HEK293 (cell line): ENCODE results near the gene REPS2.
A peak's percentile ranks its signal among the peaks of the same experiment; 100 is the strongest.

Source experiments
- CTCF ChIA-PET: fragments of 350-600 bp; formaldehyde crosslinking; extraction: SDS; loops from one replicate; lab custom pipeline; 2021; ENCODE audit warnings: antibody characterized with exemption; lab: Yijun Ruan, JAX
- POLR2A ChIA-PET: fragments of 300-600 bp; formaldehyde crosslinking; extraction: SDS; loops from one replicate; lab custom pipeline; 2020; ENCODE audit warnings: antibody characterized with exemption, inconsistent platforms; lab: Yijun Ruan, JAX
- H3K27ac ChIP-seq: fragments of 200-500 bp; sonication (Bioruptor generic); 2 replicates; pipeline ENCODE4 v1.5.1; 2014; ENCODE audit warnings: low read depth, low read length, control low read depth, inconsistent platforms; ENCODE audit errors: extremely low read depth
- H3K36me3 ChIP-seq, 2 experiments: fragments of 200-500 bp in 1 of 2; sonication (Bioruptor generic) in 1 of 2; 1 replicate in 1 of 2; 2 replicates in 1 of 2; pipeline ENCODE4 v1.5.1; 2014 to 2017; ENCODE audit warnings: inconsistent platforms in 2 of 2, low read length in 2 of 2; ENCODE audit not compliant: control insufficient read depth in 2 of 2, insufficient read depth in 1 of 2
- H3K4me1 ChIP-seq: fragments of 200-500 bp; sonication (Bioruptor generic); 2 replicates; pipeline ENCODE4 v1.5.1; 2014; ENCODE audit warnings: mild to moderate bottlenecking, low read length, inconsistent platforms; ENCODE audit not compliant: control insufficient read depth, insufficient read depth
- H3K4me3 ChIP-seq: 2 replicates; pipeline ENCODE4 v1.5.1; 2011; ENCODE audit warnings: low read depth, mild to moderate bottlenecking, control low read depth, low read length, moderate library complexity
- H3K9me3 ChIP-seq: fragments of 200-500 bp; sonication (Bioruptor generic); 2 replicates; pipeline ENCODE4 v1.5.1; 2014; ENCODE audit warnings: low read depth, low read length, inconsistent platforms; ENCODE audit not compliant: control insufficient read depth, insufficient read depth
- BCL6B ChIP-seq: fragments of 450-650 bp; formaldehyde crosslinking; IDR thresholded peaks from 2 replicates; pipeline ENCODE4 v1.5.1; 2017; ENCODE audit warnings: missing biosample characterization, missing genetic modification characterization
- OVOL3 ChIP-seq: fragments of 450-650 bp; formaldehyde crosslinking; IDR thresholded peaks from 2 replicates; pipeline ENCODE4 v1.5.1; 2016; ENCODE audit warnings: missing biosample characterization, missing genetic modification characterization
- ZBTB6 ChIP-seq: fragments of 450-650 bp; formaldehyde crosslinking; IDR thresholded peaks from 2 replicates; pipeline ENCODE4 v1.5.1; 2017; ENCODE audit warnings: missing biosample characterization, missing genetic modification characterization
- ZIC2 ChIP-seq: fragments of 450-650 bp; formaldehyde crosslinking; IDR thresholded peaks from 2 replicates; pipeline ENCODE4 v1.5.1; 2016; ENCODE audit warnings: missing biosample characterization, missing genetic modification characterization
- ZNF112 ChIP-seq: fragments of 450-650 bp; formaldehyde crosslinking; IDR thresholded peaks from 2 replicates; pipeline ENCODE4 v1.5.0; 2017; ENCODE audit warnings: missing biosample characterization, missing genetic modification characterization
- ZNF114 ChIP-seq: fragments of 450-650 bp; formaldehyde crosslinking; IDR thresholded peaks from 2 replicates; pipeline ENCODE4 v1.5.0; 2017; ENCODE audit warnings: missing biosample characterization, missing genetic modification characterization
- ZNF132 ChIP-seq: fragments of 450-650 bp; formaldehyde crosslinking; IDR thresholded peaks from 2 replicates; pipeline ENCODE4 v1.5.1; 2017; ENCODE audit warnings: missing biosample characterization, missing genetic modification characterization, borderline replicate concordance
- ZNF214 ChIP-seq: fragments of 450-650 bp; formaldehyde crosslinking; IDR thresholded peaks from 2 replicates; pipeline ENCODE4 v1.5.1; 2017; ENCODE audit warnings: missing biosample characterization, mild to moderate bottlenecking, missing genetic modification characterization, borderline replicate concordance
- ZNF223 ChIP-seq: fragments of 450-650 bp; formaldehyde crosslinking; IDR thresholded peaks from 2 replicates; pipeline ENCODE4 v1.5.1; 2016; ENCODE audit warnings: missing biosample characterization, missing genetic modification characterization
- ZNF24 ChIP-seq: fragments of 450-650 bp; formaldehyde crosslinking; IDR thresholded peaks from 2 replicates; pipeline ENCODE4 v1.5.1; 2016; ENCODE audit warnings: missing biosample characterization, missing genetic modification characterization
- ZNF26 ChIP-seq: fragments of 450-650 bp; formaldehyde crosslinking; IDR thresholded peaks from 2 replicates; pipeline ENCODE4 v1.5.1; 2016; ENCODE audit warnings: missing biosample characterization, missing genetic modification characterization
- ZNF266 ChIP-seq: fragments of 450-650 bp; formaldehyde crosslinking; IDR thresholded peaks from 2 replicates; pipeline ENCODE4 v1.5.1; 2016; ENCODE audit warnings: missing biosample characterization, missing genetic modification characterization, low read depth
- ZNF324 ChIP-seq: fragments of 450-650 bp; formaldehyde crosslinking; IDR thresholded peaks from 2 replicates; pipeline ENCODE4 v1.5.1; 2016; ENCODE audit warnings: missing biosample characterization, missing genetic modification characterization
- ZNF362 ChIP-seq: fragments of 450-650 bp; formaldehyde crosslinking; IDR thresholded peaks from 2 replicates; pipeline ENCODE4 v1.5.1; 2016; ENCODE audit warnings: missing biosample characterization, missing genetic modification characterization
- ZNF37A ChIP-seq: fragments of 450-650 bp; IDR thresholded peaks from 2 replicates; pipeline ENCODE4 v1.5.1; 2018; ENCODE audit warnings: missing biosample characterization, missing genetic modification characterization
- ZNF416 ChIP-seq: fragments of 450-650 bp; formaldehyde crosslinking; IDR thresholded peaks from 2 replicates; pipeline ENCODE4 v1.5.1; 2016; ENCODE audit warnings: missing biosample characterization, missing genetic modification characterization
- ZNF514 ChIP-seq: fragments of 450-650 bp; formaldehyde crosslinking; IDR thresholded peaks from 2 replicates; pipeline ENCODE4 v1.5.1; 2016; ENCODE audit warnings: missing biosample characterization, missing genetic modification characterization
- ZNF521 ChIP-seq: fragments of 450-650 bp; formaldehyde crosslinking; IDR thresholded peaks from 2 replicates; pipeline ENCODE4 v1.5.1; 2017; ENCODE audit warnings: missing biosample characterization, mild to moderate bottlenecking, missing genetic modification characterization
- ZNF555 ChIP-seq: fragments of 450-650 bp; formaldehyde crosslinking; conservative IDR thresholded peaks from 2 replicates; pipeline ENCODE4 v1.5.1; 2017; ENCODE audit warnings: missing biosample characterization, mild to moderate bottlenecking, missing genetic modification characterization, inconsistent platforms
- ZNF623 ChIP-seq: fragments of 450-650 bp; formaldehyde crosslinking; IDR thresholded peaks from 2 replicates; pipeline ENCODE4 v1.5.1; 2016; ENCODE audit warnings: missing biosample characterization, missing genetic modification characterization
- ZNF654 ChIP-seq: fragments of 450-650 bp; formaldehyde crosslinking; IDR thresholded peaks from 2 replicates; pipeline ENCODE4 v1.5.1; 2016; ENCODE audit warnings: low read depth, missing biosample characterization, missing genetic modification characterization
- ZNF664 ChIP-seq: fragments of 450-650 bp; formaldehyde crosslinking; IDR thresholded peaks from 2 replicates; pipeline ENCODE4 v1.5.1; 2016; ENCODE audit warnings: missing biosample characterization, missing genetic modification characterization
- ZSCAN18 ChIP-seq: fragments of 450-650 bp; formaldehyde crosslinking; IDR thresholded peaks from 2 replicates; pipeline ENCODE4 v1.5.1; 2016; ENCODE audit warnings: missing biosample characterization, missing genetic modification characterization
- ZSCAN30 ChIP-seq: fragments of 450-650 bp; IDR thresholded peaks from 2 replicates; pipeline ENCODE4 v1.5.1; 2018; ENCODE audit warnings: missing biosample characterization, mild to moderate bottlenecking, missing genetic modification characterization, moderate library complexity

Gene REPS2

GRCh38 chrX:17082831-17083230 lies 136.4 kb downstream of the REPS2 start (continued):
- no peak for TF ChIP-seq ZNF132 (tag by site-specific recombination)
- no peak for TF ChIP-seq ZNF26 (tag by site-specific recombination)
- no peak for TF ChIP-seq ZNF514
- TF ChIP-seq ZNF112 (tag by site-specific recombination) = no peak
- TF ChIP-seq OVOL3 (tag by site-specific recombination) = no peak
- TF ChIP-seq ZNF654 (tag by site-specific recombination) = peak; percentile 71
- no peak for TF ChIP-seq ZNF223 (tag by site-specific recombination)
- no peak for TF ChIP-seq ZNF555 (tag by site-specific recombination)

GRCh38 chrX:17086317-17086716 lies 139.9 kb downstream of the REPS2 start:
- CTCF ChIA-PET = interaction anchor here (0.5 to 1.0 kb wide), 2 partner anchors 40 to 127 kb away, joined by 3 to 4 read pairs; no protein-coding TSS in a partner anchor
- POLR2A ChIA-PET = no interaction called here
- no peaks in the 10 kb centered on the region for H3K9me3 ChIP-seq
- no peak overlapping the region for H3K4me3 ChIP-seq
- H3K4me1 ChIP-seq = no peaks in the 10 kb centered on the region
- H3K36me3 ChIP-seq = no peaks in the 10 kb centered on the region
- TF ChIP-seq ZSCAN18 (tag by site-specific recombination) (no peak), ZSCAN30 (tag by site-specific recombination) (no peak)
- H3K27ac ChIP-seq = no peak overlapping the region

- Histone ChIP-seq H3K27ac (no peak overlapping the region), H3K9me3 (no peaks in the 10 kb centered on the region; the same call in 1 of the 2 replicates), H3K4me3 (no peak overlapping the region), H3K4me1 (no peaks in the 10 kb centered on the region), H3K36me3 (no peaks in the 10 kb centered on the region)
- POLR2A ChIA-PET = no interaction called here
- CTCF ChIA-PET = interaction anchor here (0.7 kb wide), 1 partner anchor 11 kb away, joined by 4 read pairs; no protein-coding TSS in a partner anchor
- TF ChIP-seq ZNF521 = no peak
- TF ChIP-seq ZNF623 (tag by site-specific recombination) = no peak
- no peak for TF ChIP-seq ZNF24 (tag by site-specific recombination)
- TF ChIP-seq ZNF214 (tag by site-specific recombination) = no peak
- no peak for TF ChIP-seq ZNF114 (tag by site-specific recombination)
- TF ChIP-seq ZNF416 (tag by site-specific recombination) = no peak
- no peak for TF ChIP-seq ZNF664 (tag by site-specific recombination)
- no peak for TF ChIP-seq ZNF324 (tag by site-specific recombination)
- no peak for TF ChIP-seq BCL6B (tag by site-specific recombination)
- no peak for TF ChIP-seq ZNF362 (tag by site-specific recombination)
- TF ChIP-seq ZNF266 (tag by site-specific recombination) = no peak
- no peak for TF ChIP-seq ZNF37A (tag by site-specific recombination)
- no peak for TF ChIP-seq ZBTB6 (tag by site-specific recombination)
- no peak for TF ChIP-seq ZIC2 (tag by site-specific recombination)
Measured at GRCh38 chrX:17095161-17095560, 148.7 kb downstream of the REPS2 start.
